IMR-90 (cell line): ENCODE data around the gene NDUFA7. TPM values are rescaled to one million over a fixed set of nuclear protein-coding genes. Genes with fewer than 3 reads are reported as not detected.

Source experiments
- ATAC-seq: fragments of 200-7000 bp; cut with Tn5 transposase; 2 replicates; pipeline ENCODE4 v1.9.1; 2020; ENCODE audit warnings: low read depth, mild to moderate bottlenecking, moderate library complexity
- BruUV-seq: library from RNA; stranded (reverse); fragments of 400-500 nt; replicated peaks from 2 replicates; lab custom pipeline; 2021; lab: Mats Ljungman, UMichigan
- CTCF ChIA-PET: fragments of 300-600 bp; formaldehyde crosslinking; extraction: SDS; loops from one replicate; lab custom pipeline; 2021; ENCODE audit warnings: antibody characterized with exemption; lab: Yijun Ruan, JAX
- POLR2A ChIA-PET: fragments of 300-600 bp; sonication (Branson Sonifier 250); formaldehyde crosslinking; loops from one replicate; lab custom pipeline; 2022; ENCODE audit warnings: antibody characterized with exemption; ENCODE audit not compliant: unreplicated experiment; lab: Charles Lee
- DNase-seq: peaks from one replicate; pipeline ENCODE4 v3.0.0; 2013
- H2AFZ ChIP-seq: replicated peaks from 2 replicates; pipeline ENCODE3; 2013; ENCODE audit warnings: low read length, mild to moderate bottlenecking; ENCODE audit not compliant: poor library complexity
- H2AK5ac ChIP-seq: 2 replicates; pipeline ENCODE4 v1.6.1; 2013; ENCODE audit warnings: low read depth, low read length, inconsistent platforms
- H2AK9ac ChIP-seq: replicated peaks from 2 replicates; pipeline ENCODE3; 2013; ENCODE audit warnings: mild to moderate bottlenecking, low read depth, low read length, moderate library complexity; ENCODE audit not compliant: poor library complexity
- H2BK120ac ChIP-seq: 2 replicates; pipeline ENCODE4 v1.6.1; 2013; ENCODE audit warnings: low read depth, low read length, inconsistent platforms
- H2BK15ac ChIP-seq: 3 replicates; pipeline ENCODE4 v1.6.1; 2013; ENCODE audit warnings: low read depth, low read length, inconsistent platforms
- H2BK20ac ChIP-seq: 2 replicates; pipeline ENCODE4 v1.6.1; 2013; ENCODE audit warnings: low read depth, mild to moderate bottlenecking, inconsistent platforms, low read length, moderate library complexity
- H2BK5ac ChIP-seq: 2 replicates; pipeline ENCODE4 v1.6.1; 2013; ENCODE audit warnings: mild to moderate bottlenecking, low read depth, low read length, inconsistent platforms; ENCODE audit not compliant: poor library complexity, severe bottlenecking
- H3K14ac ChIP-seq: replicated peaks from 2 replicates; pipeline ENCODE4 v1.6.1; 2013; ENCODE audit warnings: low read depth, low read length, inconsistent platforms
- H3K18ac ChIP-seq: 2 replicates; pipeline ENCODE4 v1.6.1; 2013; ENCODE audit warnings: low read depth, low read length, control low read depth
- H3K23ac ChIP-seq: 2 replicates; pipeline ENCODE4 v1.6.1; 2013; ENCODE audit warnings: low read depth, low read length, inconsistent platforms
- H3K27ac ChIP-seq: 2 replicates; pipeline ENCODE4 v1.5.1; 2013; ENCODE audit warnings: mild to moderate bottlenecking, control low read depth, low read length; ENCODE audit not compliant: insufficient read depth
- H3K27me3 ChIP-seq: 2 replicates; pipeline ENCODE4 v1.6.1; 2013; ENCODE audit warnings: low read length; ENCODE audit not compliant: control insufficient read depth, insufficient read depth
- H3K36me3 ChIP-seq: 2 replicates; pipeline ENCODE4 v1.6.1; 2013; ENCODE audit warnings: low read length, mixed read lengths; ENCODE audit not compliant: control insufficient read depth, insufficient read depth
- H3K4ac ChIP-seq: 2 replicates; pipeline ENCODE4 v1.6.1; 2013; ENCODE audit warnings: low read depth, low read length, inconsistent platforms
- H3K4me1 ChIP-seq: 2 replicates; pipeline ENCODE4 v1.6.1; 2013; ENCODE audit warnings: low read length, mixed read lengths; ENCODE audit not compliant: control insufficient read depth, insufficient read depth
- H3K4me2 ChIP-seq: 2 replicates; pipeline ENCODE4 v1.6.1; 2013; ENCODE audit warnings: low read depth, mild to moderate bottlenecking, control low read depth, low read length, moderate library complexity
- H3K4me3 ChIP-seq: 2 replicates; pipeline ENCODE4 v1.5.1; 2013; ENCODE audit warnings: low read depth, mild to moderate bottlenecking, control low read depth, low read length, moderate library complexity; ENCODE audit not compliant: insufficient read depth
- H3K56ac ChIP-seq: 2 replicates; pipeline ENCODE4 v1.6.1; 2013; ENCODE audit warnings: low read length, inconsistent platforms; ENCODE audit not compliant: insufficient read depth; ENCODE audit errors: extremely low read depth
- H3K79me1 ChIP-seq, 2 experiments: 2 replicates each; pipeline ENCODE4 v1.6.1; 2013; ENCODE audit warnings: low read length in 2 of 2, inconsistent platforms in 1 of 2, low read depth in 1 of 2
- H3K9ac ChIP-seq: 2 replicates; pipeline ENCODE4 v1.6.1; 2013; ENCODE audit warnings: low read depth, low read length, control low read depth
- H3K9me1 ChIP-seq: 2 replicates; pipeline ENCODE4 v1.6.1; 2013; ENCODE audit warnings: low read length, inconsistent platforms; ENCODE audit not compliant: insufficient read depth
- H3K9me3 ChIP-seq: 2 replicates; pipeline ENCODE4 v1.6.1; 2013; ENCODE audit warnings: low read length; ENCODE audit not compliant: control insufficient read depth, insufficient read depth
- H4K20me1 ChIP-seq: 2 replicates; pipeline ENCODE4 v1.6.1; 2013; ENCODE audit warnings: low read length, inconsistent platforms; ENCODE audit not compliant: insufficient read depth
- H4K5ac ChIP-seq: 2 replicates; pipeline ENCODE4 v1.6.1; 2013; ENCODE audit warnings: mild to moderate bottlenecking, low read depth, low read length, control low read depth
- H4K8ac ChIP-seq, 2 experiments: 2 replicates each; pipeline ENCODE4 v1.6.1; 2013; ENCODE audit warnings: low read depth in 2 of 2, low read length in 2 of 2, control low read depth in 1 of 2, inconsistent platforms in 1 of 2
- H4K91ac ChIP-seq: 2 replicates; pipeline ENCODE4 v1.6.1; 2013; ENCODE audit warnings: low read depth, low read length, inconsistent platforms; ENCODE audit not compliant: insufficient read depth
- BHLHE40 ChIP-seq: fragments of 150-350 bp; IDR thresholded peaks from 2 replicates; pipeline ENCODE4 v1.6.1; 2016; ENCODE audit warnings: mild to moderate bottlenecking, low read depth, low read length
- CEBPB ChIP-seq: IDR thresholded peaks from 2 replicates; pipeline ENCODE4 v1.6.1; 2012; ENCODE audit warnings: low read depth, low read length, improper control_type of control experiment
- CHD1 ChIP-seq: IDR thresholded peaks from 2 replicates; pipeline ENCODE4 v1.6.1; 2012; ENCODE audit warnings: low read depth, low read length, improper control_type of control experiment
- CTCF ChIP-seq: conservative IDR thresholded peaks from 2 replicates; pipeline ENCODE4 v1.5.1; 2012; ENCODE audit warnings: mild to moderate bottlenecking, low read depth, low read length, improper control_type of control experiment
- ELK1 ChIP-seq: fragments of 150-350 bp; IDR thresholded peaks from 2 replicates; pipeline ENCODE4 v1.6.1; 2016; ENCODE audit warnings: low read depth, mild to moderate bottlenecking, low read length, moderate library complexity, borderline replicate concordance
- FOS ChIP-seq: fragments of 150-350 bp; IDR thresholded peaks from 2 replicates; pipeline ENCODE4 v1.6.1; 2016; ENCODE audit warnings: low read depth, low read length
- MAFK ChIP-seq: IDR thresholded peaks from 2 replicates; pipeline ENCODE4 v1.6.1; 2012; ENCODE audit warnings: low read depth, low read length, improper control_type of control experiment
- MAZ ChIP-seq: IDR thresholded peaks from 2 replicates; pipeline ENCODE4 v1.6.1; 2012; ENCODE audit warnings: low read depth, mild to moderate bottlenecking, low read length, improper control_type of control experiment, moderate library complexity, borderline replicate concordance
- MXI1 ChIP-seq: IDR thresholded peaks from 2 replicates; pipeline ENCODE4 v1.6.1; 2012; ENCODE audit warnings: low read depth, mild to moderate bottlenecking, low read length, moderate library complexity, borderline replicate concordance
- NFE2L2 ChIP-seq: fragments of 150-350 bp; IDR thresholded peaks from 2 replicates; pipeline ENCODE4 v1.6.1; 2016; ENCODE audit warnings: low read depth, mild to moderate bottlenecking, low read length
- POLR2A ChIP-seq: IDR thresholded peaks from 2 replicates; pipeline ENCODE4 v1.6.1; 2012; ENCODE audit warnings: mild to moderate bottlenecking, low read depth, low read length
- RAD21 ChIP-seq: IDR thresholded peaks from 2 replicates; pipeline ENCODE4 v1.6.1; 2012; ENCODE audit warnings: low read length, improper control_type of control experiment
- RCOR1 ChIP-seq: IDR thresholded peaks from 2 replicates; pipeline ENCODE4 v1.6.1; 2012; ENCODE audit warnings: mild to moderate bottlenecking, low read length, improper control_type of control experiment; ENCODE audit not compliant: insufficient replicate concordance
- RFX5 ChIP-seq: IDR thresholded peaks from 2 replicates; pipeline ENCODE4 v1.8.0; 2012; ENCODE audit warnings: low read depth, mild to moderate bottlenecking, low read length, moderate library complexity
- SMC3 ChIP-seq: fragments of 150-350 bp; IDR thresholded peaks from 2 replicates; pipeline ENCODE4 v1.6.1; 2016; ENCODE audit warnings: low read depth, mild to moderate bottlenecking, antibody characterized with exemption, low read length, moderate library complexity
- WGBS, 2 experiments: methylation state at CpG; one replicate each; pipeline versions ENCODE4 v1.1.5 to v1.1.7; 2013; ENCODE audit warnings: missing lambda C conversion rate in 2 of 2; ENCODE audit not compliant: insufficient read length in 1 of 2; ENCODE audit errors: extremely low coverage in 2 of 2; 5-methylcytosine and 5-hydroxymethylcytosine counted together
- dilution Hi-C: fragments of 300-500 bp; cut with HindIII; formaldehyde crosslinking; loops from one replicate; pipeline ENCODE4 v1.14.3; 2018; ENCODE audit warnings: low sequenced_read_pairs; ENCODE audit not compliant: unreplicated experiment
- in situ Hi-C: fragments of 300-500 bp; cut with MboI; formaldehyde crosslinking; loops from 3 replicates; pipeline ENCODE4 v1.14.3; 2019; ENCODE audit warnings: low sequenced_read_pairs, inconsistent platforms, mixed read lengths
- intact Hi-C: fragments of 100-400 bp; cut with micrococcal nuclease; formaldehyde crosslinking; loops from 2 replicates; pipeline ENCODE4 v1.10.0; 2022
- polyA plus RNA-seq, 3 experiments: library from polyadenylated mRNA; depleted of rRNA; stranded (reverse); fragments of >200 nt; gene quantifications; 2 replicates each; pipeline ENCODE4 v1.2.3, GENCODE V29; 2012; ENCODE audit warnings: low replicate concordance in 1 of 3
- total RNA-seq: library from RNA; depleted of rRNA; stranded (reverse); fragments of >200 nt; gene quantifications from 2 replicates; pipeline ENCODE4 v1.2.3, GENCODE V29; 2012

The NDUFA7 gene
- total and polyA plus RNA-seq, 2 of the 4 experiments (the other 2 are of a cell fraction): 20.6 to 50.7 TPM

- CTCF ChIA-PET: no interaction called here
- Histone ChIP-seq H3K4ac (no peak overlapping the region), H3K23ac (no peak overlapping the region), H4K8ac (no peak overlapping the region), H2BK120ac (no peak overlapping the region), H3K14ac (no peak overlapping the region), H2AFZ (no peak overlapping the region), H3K79me1 (peaks cover 20 to 43% of the 10 kb centered on the region in 2 experiments), H3K9ac (no peak overlapping the region), H3K56ac (no peak overlapping the region), H3K9me1 (peaks cover 8% of the 10 kb centered on the region; the same call in 1 of the 2 replicates), H4K91ac (no peak overlapping the region), H3K18ac (no peak overlapping the region), H3K4me1 (peaks cover 7% of the 10 kb centered on the region), H3K36me3 (peaks cover 13% of the 10 kb centered on the region), H2AK9ac (no peak overlapping the region), H4K5ac (no peak overlapping the region), H2BK15ac (no peak overlapping the region), H3K9me3 (peaks cover 6% of the 10 kb centered on the region), H2BK5ac (no peak overlapping the region), H3K27me3 (peaks cover 2% of the 10 kb centered on the region; the same call in 1 of the 2 replicates), H4K20me1 (peaks cover 31% of the 10 kb centered on the region), H2AK5ac (no peak overlapping the region), H2BK20ac (no peak overlapping the region), H3K27ac (no peak overlapping the region), H3K4me3 (no peak overlapping the region), H3K4me2 (no peak overlapping the region)
- ATAC-seq: no peak
- no TSS peak for BruUV-seq
- intact Hi-C loops: no loop called here
- dilution Hi-C loops: no loop called here
- DNase-seq: no peak
- in situ Hi-C loops: no loop called here
- no peak for TF ChIP-seq CTCF
- no peak for TF ChIP-seq NFE2L2
- no peak for TF ChIP-seq POLR2A
- no peak for TF ChIP-seq RFX5
- no peak for TF ChIP-seq MAZ
- no peak for TF ChIP-seq MAFK
- no peak for TF ChIP-seq SMC3
- no peak for TF ChIP-seq ELK1
- TF ChIP-seq CHD1: no peak
- no peak for TF ChIP-seq MXI1
- TF ChIP-seq CEBPB: no peak
- TF ChIP-seq BHLHE40: no peak
- no peak for TF ChIP-seq RAD21
- TF ChIP-seq RCOR1: no peak
- TF ChIP-seq FOS: no peak
- no CpG with 5 or more reads among the region's 3 CpGs for WGBS, 2 experiments
- POLR2A ChIA-PET: no interaction called here
Observed at GRCh38 chr19:8325454-8325853, 4.3 kb upstream of the NDUFA7 start.
